HG02642 (cell line): ENCODE measurements around the gene IPO8.
"Not testable (repeated sequence)": the region's sequence is repeated elsewhere in the genome, so short reads cannot be mapped to it uniquely, and the experiment has no call there.

Source experiments
- ATAC-seq: cut with Tn5 transposase; IDR thresholded peaks from one replicate; pipeline ENCODE4 v1.9.1; 2021; ENCODE audit warnings: mild to moderate bottlenecking; ENCODE audit not compliant: unreplicated experiment, poor library complexity

Gene IPO8

DNA sequence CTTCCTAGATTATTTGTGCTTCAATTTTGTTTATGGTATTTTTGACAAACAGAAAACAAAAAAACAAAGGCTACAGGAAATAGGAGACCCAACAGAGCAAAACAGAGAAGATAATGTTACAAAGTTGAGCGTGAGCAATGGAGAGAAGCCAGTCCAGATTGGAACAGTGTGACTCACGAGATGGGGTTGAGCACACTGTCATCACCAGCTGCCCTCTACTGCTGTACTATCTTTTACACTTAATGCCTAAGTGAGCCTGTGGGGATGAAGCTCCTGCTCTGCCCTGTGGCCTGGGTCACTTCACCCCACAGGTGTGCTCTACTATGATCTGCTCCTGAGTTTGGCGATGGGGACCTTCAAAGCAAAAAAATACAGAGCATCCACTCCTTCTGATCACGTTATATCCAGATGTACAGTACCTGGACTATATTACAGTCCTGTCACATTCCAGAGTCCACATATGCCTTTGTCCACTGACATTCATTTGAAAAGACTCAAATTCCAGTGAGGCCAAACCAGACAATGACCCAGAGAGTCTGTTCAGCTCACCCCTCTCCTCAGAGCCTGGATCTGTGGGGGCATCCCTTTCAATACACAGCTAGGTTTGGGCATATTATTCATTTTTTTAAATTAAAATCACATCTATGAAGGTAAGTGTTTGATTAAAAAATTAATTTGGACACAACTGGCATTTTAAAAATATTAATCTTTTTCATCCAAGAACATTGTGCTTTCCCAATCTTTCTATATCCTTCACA lies 4.4 kb downstream of the IPO8 start:
- no peak for ATAC-seq

DNA sequence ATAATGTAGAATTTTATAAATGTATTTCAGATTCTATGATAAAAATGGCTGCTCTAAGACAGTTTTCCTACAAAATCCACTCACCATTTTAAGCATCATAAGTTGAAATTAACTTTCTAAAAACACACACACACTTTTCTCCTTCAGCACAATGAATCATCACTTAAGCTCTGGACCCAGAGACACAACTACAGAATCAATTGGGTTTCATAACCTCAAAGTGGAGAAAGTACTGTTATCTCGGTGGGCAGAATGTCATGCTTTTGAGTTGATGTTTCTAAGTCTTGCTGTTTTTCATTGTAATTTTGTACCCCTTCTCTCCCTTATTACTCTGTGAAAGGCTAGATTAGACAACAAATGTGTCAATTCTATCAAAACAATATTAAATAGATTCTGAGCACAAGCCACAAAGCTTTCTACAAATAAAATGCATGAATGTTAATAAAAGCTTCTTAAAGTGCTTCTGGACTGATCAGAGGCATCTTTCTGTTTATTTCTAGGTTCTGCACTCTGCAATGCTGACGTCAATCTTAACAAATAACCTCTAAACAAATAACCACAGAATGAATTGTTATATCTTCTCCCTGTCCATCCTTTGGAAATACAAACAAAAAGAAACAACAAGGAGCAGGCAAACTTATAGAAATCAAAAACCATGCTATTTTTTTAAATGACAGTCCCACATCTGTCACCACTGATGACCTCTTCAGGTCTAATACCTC lies 8.2 kb downstream of the IPO8 start:
- no peak for ATAC-seq

DNA sequence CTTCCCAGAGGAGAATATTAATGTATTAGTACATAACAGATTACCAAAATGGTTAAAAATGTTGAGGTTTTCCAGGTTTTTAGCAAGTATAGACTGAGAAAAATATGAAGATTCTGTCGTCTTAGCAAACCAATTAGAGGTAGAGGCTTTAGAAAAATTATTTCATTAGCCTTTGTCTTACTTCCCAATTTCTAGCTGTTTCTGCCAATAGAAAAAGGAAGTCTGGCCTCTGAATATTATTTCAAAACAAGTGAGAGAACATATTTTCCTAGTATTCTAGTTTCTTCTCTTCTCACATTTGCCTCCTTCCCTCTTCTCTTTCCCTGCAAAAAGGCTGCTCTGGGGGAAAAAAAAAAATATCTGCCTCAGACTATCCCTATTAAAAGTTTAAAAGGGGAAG lies 16.4 kb downstream of the IPO8 start:
- ATAC-seq: no peak

DNA sequence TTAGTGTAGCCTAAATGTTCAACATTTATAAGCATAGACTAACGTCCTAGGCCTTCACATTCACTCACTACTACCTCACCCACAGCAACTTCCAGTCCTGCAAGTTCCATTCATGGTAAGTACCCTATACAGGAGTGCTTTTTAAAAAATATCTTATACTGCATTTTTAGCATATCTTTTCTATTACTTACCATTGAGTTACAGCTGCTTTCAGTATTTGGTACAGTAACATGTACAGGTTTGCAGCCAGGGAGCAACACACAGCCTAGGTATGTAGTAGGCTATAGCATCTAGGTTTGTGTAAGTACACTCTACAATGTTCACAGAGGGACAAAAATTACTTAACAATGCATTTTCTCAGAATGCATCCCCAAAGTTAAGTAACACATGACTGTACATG lies 17.4 kb downstream of the IPO8 start:
- ATAC-seq: no peak

DNA sequence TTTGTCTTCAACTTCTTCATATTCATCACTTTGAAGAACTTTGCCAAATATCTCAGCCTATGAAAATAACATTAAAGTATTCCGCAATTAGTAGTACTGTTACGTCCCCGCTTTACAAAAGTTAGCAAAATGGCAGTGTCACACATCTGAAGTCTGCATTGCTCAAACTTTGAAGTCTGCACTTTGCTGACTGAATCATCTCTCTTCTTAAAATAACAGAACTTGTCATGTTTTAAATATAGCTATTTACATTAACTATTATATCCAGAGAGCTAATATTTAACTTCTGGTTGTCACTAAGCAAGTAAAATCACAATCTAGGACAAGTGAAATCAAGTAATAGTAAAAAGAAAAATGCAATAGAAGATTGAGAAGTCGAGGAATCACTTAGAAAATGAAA lies 34.5 kb downstream of the IPO8 start:
- no peak for ATAC-seq

DNA sequence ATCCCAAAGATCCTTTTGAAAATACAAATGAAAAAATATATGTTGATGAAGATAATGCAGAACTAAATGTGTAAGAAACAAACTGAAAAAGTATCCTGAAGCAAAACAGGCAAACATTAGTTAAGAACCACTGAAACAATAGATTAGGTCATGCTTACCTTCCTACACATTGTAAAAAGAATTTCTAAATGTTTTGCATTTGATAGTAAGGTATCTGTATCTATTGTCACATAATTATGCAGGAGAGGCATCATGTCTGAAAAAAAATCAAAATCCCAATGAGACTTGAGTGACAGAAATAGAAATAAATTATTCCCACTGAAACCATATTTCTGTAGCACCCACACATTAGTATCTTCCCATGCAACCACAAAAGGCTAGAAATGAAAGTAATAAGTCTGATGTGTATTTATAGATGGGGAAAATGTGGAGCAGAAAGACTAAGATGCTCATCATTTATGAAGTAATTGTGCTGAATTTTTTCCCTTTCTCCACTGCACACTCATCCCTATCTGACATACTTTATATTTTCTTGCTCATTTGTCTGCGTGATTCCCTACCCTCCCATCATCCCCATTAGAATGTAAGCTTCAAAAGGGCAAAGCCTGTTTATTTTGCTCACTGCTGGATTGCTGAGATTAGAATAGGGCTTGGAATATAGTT lies 43.5 kb downstream of the IPO8 start:
- ATAC-seq: no peak

DNA sequence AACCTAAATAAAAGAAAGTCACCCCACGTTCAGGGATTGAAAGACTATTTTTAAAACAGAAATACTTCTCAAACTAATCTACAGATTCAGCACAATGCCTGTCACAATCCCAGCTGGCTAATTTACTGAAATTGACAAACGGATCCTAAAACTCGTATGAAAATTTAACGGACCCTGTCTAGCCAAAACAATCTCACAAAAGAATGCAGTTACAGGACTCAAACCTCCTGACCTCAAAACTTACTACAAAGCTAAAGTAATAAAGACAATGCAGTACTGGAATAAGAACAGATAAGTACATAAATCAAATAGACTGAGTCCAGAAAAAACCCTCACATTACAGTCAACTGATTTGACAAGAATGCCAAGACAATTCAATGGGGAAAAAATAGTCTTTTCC lies 48.8 kb downstream of the IPO8 start:
- ATAC-seq: no peak

DNA sequence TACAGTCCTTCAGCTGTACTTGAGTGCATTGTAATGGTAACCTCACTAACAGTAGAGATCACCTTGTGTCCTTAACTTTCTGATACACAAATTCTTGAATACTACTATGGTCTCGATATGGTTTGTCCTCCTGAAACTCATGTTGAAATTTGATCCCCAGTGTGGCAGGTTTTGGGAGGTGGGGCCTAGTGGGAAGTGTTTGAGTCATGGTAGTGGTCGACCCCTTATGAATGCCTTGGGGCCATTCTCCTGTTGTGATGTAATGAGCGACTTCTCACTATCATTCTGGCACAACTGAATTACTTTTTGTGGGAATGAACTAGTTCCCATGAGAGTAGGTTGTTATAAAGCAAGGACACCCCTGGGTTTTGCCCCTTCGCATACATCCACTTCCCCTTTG lies 52.3 kb downstream of the IPO8 start:
- no peak for ATAC-seq

DNA sequence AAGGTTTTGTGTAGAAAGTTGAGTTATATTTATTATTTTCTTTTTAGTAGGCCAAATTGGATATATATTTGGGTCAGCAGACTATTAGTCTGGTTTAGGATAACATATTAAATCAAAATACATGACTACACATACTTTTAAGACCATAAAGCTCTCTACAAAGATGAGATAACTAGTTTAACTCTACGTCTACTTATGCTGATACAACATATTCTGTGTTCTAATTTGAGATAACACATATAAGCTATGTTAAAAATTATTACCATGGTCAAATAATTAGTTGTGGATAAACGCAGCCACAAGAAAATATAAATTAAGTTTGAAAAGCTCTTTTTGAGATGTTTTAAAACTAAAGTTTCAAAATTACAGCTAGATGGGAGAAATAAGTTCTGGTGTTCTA lies 55.3 kb downstream of the IPO8 start:
- no peak for ATAC-seq

DNA sequence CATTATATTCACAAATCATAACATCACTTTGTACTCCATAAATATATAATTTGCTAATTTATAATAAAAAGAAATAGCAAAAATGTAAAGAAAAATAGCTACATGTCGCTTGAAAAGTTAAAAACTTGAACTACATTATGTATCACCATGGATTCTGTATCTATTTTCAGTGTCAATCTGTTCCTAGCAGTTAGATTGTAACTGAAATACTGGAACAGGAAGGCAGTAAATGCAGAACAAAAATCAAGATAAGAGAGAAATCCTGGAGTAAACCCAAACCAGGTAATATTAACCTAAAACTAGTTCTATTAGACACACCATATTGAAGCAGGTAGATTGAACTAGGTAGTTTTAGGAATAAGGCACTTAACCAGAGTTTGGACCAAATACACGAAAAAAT lies 60.3 kb downstream of the IPO8 start:
- ATAC-seq: no peak

DNA sequence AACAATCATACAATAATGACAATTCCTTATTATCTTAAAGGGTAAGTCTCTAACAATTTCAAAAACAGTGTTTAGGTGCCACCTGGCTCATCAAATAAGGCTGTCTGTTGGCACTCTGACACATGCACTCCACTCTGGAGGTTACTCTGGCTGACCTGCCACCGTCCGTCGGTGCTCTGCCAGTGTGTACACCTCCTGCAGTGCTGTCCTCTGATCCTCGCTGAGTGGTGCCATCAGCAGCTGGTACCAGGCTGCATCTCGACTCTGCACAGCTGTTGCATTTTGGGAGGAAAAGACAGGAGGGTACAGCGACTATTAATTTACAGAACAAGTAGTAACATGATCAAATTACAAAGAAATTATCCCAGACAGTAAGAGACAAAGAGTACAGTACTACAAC lies 63.9 kb downstream of the IPO8 start:
- no peak for ATAC-seq

DNA sequence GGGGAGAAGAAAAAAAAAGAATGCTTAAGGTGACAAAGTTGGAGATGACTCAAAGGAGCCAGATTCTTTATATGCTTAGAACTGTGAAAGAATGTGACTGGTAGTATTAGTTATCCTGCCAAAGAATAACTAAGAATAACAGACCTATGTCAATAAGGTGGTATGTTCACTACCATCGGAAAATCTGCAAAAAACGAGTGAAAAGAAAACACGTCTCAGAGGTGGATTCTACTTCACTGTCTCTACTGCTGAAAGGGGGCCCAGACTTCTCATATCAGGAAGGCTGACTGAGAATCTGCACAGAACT lies 64.7 kb downstream of the IPO8 start:
- ATAC-seq: no peak

DNA sequence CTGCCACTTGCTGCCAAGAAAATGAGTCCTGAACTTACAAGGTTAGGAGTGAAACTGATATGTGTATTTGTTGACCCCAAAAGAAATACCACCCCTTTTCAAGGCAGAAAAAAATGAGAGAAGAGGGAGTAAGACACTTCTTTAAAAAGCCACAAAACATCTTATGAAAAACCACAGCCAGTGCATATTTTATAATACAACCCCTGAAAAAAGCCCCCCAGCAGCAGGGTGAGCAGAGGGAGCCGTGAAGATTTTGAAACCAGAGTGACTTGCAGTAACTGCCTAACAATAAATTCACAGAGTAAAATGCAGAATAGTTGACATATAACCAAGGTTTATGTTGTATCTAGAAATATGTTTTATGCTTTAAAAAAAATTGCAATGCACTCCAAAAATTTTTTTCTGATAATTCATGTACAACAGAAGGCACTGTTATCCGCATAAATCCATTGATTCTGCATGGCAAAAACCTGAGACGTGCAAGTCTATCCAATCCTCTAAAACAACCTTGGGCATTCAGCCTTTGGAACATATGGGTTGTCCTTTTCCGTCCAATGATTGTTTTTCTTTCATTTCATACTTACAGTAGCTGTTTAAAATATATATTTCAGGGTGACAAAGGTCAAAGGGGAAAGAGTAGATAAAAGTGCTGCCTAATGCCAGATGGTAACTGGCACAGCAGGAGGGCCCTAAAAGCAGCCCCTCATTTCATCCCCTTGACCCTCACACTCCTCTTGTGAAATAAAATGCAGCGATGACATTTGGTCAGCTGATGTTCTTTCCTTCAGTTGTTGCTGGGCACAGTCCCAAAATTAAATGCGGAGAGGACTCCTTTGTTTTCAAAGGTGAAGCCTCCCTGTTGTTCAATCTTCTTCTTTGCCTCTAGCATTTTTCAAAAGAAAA lies 65.3 kb downstream of the IPO8 start:
- no peak for ATAC-seq

DNA sequence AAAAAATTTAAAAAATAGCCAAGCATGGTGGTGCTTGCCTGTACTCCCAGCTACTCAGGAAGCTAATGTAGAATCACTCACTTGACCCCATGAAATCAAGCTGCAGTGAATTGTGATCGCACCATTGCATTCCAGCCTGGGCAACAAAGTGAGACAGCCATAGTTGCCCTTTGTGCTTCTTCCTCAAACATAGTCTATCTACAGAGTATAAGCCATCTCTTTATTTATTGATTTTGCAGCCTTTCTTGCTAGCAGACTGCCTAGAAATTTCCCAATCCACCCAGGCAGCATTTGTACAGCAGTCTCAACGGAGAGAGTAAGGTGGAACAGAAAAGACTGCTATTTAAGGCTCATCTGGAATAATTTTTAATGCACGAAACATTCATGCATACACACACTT lies 68.8 kb downstream of the IPO8 start:
- ATAC-seq: no peak

DNA sequence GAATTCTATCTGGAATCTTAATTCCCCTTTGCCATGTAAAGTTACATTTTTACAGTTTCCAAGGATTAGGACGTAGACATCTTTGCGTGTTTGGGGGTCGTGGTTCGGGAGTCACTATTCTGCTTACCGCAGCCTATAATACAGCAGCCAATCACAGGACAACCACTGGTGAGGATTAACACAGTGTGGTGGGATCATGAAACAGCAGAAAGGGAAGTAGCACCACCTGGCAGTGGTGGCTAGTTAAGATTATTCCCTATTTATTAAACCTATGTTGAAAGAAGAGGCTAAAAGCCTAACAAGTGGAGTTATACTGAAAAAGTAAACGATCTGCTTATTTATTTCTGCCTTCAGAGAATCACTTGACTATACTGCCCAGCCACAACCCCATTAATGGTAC lies 71.7 kb downstream of the IPO8 start:
- ATAC-seq: no peak

DNA sequence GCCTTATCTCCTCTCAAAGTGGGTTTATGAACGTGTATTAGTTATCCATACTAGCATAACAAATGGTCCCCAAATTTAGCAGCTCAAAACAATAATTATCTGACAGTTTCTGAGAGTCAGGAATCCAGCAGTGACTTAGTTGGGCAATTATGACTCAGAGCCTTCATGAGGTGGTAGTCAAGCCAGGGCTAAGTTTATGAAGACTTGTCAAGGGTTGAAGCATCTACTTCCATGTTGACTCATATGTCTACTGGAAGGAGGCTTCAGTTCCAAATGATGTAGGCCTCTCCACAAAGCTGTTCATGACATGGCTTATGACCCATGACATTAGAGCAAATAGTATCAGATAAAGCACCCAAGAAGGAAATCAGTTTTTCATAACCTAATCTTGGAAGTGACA lies 73.2 kb downstream of the IPO8 start:
- ATAC-seq: peak; percentile 80

DNA sequence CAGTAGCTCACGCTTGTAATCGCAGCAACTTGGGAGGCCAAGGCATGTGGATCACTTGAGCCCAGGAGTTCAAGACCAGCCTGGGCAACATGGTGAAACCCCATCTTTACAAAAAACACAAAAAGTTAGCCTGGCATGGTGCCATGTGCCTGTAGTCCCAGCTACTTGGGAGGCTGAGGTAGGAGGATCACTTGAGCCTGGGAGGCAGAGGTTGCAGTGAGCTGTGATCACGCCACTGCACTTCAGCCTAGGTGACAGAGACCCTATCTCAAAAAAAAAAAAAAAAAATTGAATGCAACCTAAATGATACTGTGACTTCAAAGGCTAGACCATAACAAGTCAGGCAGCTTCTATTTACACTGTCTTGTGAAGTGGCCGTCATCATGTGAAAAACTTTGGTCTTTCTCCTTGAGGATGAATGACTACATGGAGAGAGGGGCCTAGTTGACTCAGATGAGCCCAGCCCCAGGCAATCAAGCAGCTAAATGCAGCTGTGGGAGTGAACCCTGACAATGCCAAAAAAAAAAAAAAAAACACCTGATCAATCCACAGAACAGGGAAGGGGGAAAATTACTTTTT lies 73.9 kb downstream of the IPO8 start:
- ATAC-seq: not testable (repeated sequence)

DNA sequence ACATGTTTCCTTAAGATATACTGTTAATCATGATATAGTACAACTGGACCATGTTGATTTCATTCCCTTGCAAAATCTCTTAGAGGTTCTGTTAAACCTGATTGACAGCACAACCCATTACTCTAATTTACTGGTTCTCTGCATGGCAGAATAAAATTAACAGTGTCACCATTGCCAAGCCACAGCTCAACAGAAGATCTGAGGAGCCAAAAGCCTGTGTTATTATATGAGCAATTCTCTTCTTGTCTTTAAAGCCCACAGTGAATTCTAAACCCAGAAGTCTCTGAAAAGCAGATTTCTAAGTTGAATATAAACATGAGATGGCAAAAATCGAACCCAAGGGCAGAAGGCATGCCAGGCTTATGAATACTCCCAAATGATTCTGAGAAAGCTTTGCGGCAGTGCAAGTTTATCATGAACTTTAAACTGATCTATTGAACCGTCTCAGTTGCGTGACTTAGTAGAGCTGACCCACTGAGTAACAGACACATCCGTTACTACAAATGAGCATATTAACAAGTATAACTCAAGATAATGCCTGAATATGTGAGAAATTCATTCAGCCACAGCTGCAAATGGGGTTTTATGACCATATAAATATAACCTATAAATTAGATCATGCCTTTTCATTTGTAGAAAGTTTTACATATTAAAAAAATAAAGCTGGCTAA lies 78.2 kb downstream of the IPO8 start:
- no peak for ATAC-seq

DNA sequence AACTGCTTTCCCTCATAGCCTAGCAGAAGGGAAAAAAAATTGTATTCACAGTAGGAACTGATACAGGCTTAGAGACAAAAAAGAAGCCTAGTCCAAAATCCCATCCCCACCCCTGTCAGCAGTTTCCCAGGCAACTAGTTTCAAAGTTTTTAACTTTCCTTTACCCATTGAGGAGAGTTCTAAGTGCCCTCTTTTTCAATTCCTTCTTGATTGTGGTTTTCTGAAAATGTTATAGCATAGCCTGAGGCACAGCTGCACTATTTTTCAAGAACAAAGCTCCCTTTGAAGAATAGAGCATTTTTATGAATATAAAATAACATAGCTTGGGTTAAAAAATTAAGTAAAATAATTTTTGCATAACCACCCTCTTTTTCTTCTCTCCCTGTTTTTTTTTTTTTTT lies 81.6 kb downstream of the IPO8 start:
- no peak for ATAC-seq
